Stimulated activated CD8-positive, alpha-beta memory T cell treated with anti-CD3 and anti-CD28 coated beads, Interleukin-12 subunit alpha, Interleukin-12 subunit beta, amount 100 ng/mL, for 1 hour (primary cell): Measurements from ENCODE around the gene PSEN1.

ENCODE experiments used
- DNase-seq: peaks from one replicate; pipeline ENCODE4 v3.0.0-alpha.2; 2020; ENCODE audit warnings: low read depth

The PSEN1 gene

GRCh38 chr14:73239393-73240241 is 103.3 kb downstream of the PSEN1 start:
- DNase-seq: no peak

GRCh38 chr14:73240816-73241480 is 104.6 kb downstream of the PSEN1 start:
- DNase-seq: no peak

DNA sequence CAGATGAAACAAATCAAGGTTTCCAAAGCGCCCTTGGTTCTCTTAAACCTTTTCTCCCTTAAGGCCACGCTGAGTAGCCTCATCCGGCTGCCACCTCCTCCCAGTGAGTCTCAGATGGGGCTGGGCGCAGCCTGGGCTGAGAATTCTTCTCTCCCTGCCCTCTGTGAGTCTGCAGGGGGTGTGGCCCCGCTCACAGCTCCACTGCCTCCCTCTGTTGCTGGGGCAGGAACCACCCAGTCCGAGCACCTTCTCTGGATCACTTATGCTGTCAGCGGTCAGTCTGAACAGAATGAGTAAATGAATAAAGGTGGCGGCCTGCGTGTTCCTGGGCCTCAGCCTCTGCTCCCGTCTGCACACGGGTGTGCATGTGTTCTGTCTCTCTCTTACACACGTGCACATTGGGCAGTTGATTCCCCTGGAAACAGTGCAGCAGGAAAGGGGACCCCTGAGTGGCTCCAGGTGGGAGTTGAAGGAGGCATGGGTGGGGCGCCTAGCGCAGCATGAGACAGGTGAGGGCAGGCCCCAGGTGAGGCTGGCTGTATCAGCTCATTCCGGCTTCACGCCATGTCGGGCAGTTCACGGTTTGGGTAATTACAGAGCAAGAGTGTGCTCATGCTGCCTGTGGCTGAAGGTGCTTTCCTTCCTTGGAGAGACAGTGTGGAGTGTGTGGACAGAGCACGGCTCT is 105.3 kb downstream of the PSEN1 start:
- no peak for DNase-seq

GRCh38 chr14:73242357-73242901 is 106.1 kb downstream of the PSEN1 start:
- no peak for DNase-seq

DNA sequence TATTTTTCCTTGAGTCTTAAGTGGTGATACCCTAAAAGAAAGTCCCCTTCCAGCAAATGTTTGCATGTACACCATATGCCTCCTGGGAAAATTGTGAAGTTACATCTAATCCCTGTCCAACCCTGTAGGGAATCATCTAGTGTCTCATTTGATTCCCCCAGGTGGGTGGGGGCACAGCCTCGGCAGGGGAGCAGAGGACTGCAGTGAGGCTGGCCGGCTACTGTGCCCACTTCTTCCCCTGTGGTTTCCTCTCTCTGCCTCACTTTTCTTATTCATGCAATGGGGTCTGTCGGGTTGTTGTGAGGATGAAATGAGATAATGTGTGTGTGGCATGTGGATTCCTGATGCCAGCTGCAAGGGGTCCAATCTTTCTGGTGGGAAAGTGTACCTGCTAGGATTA is 107.0 kb downstream of the PSEN1 start:
- DNase-seq: no peak

DNA sequence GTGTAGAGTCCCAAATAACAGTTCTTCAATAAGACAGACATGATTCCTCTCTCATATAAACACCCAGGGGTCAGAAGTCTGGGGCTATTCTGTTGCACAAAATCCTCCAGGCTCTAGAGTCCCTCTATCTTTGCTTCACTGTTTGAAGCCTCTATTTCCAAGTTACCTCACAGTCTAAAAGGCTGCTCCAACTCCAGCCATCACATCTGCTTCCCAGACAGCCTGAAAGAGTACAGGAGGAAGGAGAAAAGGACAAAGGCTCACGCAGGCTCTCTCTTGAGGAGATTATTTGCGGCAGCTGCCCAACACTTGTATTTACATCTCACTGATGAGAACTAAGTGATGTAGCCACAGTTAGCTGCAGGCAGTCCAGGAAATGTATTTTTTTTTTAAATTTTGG is 107.4 kb downstream of the PSEN1 start:
- DNase-seq: no peak

GRCh38 chr14:73244541-73245290 is 108.4 kb downstream of the PSEN1 start:
- DNase-seq: no peak

- peak; percentile 14 for DNase-seq
These were observed 109.4 kb downstream of the PSEN1 start for GRCh38 chr14:73245480-73246325.

- no peak for DNase-seq
These were observed 110.3 kb downstream of the PSEN1 start for GRCh38 chr14:73246387-73247150.

- DNase-seq: no peak
These were observed 112.0 kb downstream of the PSEN1 start for GRCh38 chr14:73248108-73248868.

DNA sequence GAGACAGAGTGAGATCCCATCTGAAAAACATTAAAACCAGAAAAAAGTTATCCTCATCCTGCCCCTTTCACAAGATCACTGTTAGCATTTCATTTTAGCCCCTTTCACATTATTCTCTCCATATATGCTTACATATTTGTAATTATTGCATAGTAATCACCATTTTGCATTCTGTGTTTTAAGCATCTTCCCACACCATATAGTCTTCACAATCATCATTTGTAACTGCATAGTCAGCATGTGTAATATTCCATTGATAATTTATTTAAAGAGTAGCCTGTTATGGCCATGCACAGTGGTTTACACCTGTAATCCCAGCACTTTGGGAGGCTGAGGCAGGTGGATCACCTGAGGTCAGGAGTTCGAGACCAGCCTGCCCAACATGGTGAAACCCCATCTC is 112.8 kb downstream of the PSEN1 start:
- no peak for DNase-seq

GRCh38 chr14:73249564-73250316 is 113.4 kb downstream of the PSEN1 start:
- no peak for DNase-seq

GRCh38 chr14:73250317-73250713 is 114.0 kb downstream of the PSEN1 start:
- no peak for DNase-seq

DNA sequence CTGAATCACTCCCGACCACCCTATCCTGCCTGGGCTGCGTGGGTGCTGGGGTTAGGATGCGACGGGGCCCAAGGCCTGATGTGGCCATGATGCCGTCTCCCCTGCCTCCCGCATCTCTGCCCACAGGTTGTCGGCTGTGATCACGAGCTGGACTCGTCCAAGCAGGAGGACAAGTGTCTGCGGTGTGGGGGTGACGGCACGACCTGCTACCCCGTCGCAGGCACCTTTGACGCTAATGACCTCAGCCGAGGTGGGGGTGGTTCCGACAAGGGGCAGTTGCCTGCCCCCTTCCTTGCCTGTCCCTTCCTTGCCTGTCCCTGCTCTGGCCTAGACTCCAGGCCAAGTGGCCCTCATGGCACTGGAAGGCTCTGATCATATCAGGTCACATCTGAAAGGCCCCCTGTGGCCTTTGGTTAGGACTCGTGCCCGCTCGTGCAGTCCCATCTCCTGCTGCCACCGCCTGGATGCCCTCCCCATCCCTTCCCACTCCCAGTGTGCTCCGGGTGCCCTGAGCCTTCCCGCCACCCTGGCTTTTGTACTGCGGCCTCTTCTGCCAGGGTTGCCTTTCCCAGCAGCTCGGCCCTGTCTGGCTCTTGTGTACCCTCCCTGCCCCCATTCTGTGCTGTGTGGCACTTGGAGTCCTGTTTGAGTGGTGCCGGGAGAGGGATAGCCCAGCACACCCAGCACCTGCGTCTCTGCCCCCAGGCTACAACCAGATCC is 114.6 kb downstream of the PSEN1 start:
- DNase-seq: no peak

DNA sequence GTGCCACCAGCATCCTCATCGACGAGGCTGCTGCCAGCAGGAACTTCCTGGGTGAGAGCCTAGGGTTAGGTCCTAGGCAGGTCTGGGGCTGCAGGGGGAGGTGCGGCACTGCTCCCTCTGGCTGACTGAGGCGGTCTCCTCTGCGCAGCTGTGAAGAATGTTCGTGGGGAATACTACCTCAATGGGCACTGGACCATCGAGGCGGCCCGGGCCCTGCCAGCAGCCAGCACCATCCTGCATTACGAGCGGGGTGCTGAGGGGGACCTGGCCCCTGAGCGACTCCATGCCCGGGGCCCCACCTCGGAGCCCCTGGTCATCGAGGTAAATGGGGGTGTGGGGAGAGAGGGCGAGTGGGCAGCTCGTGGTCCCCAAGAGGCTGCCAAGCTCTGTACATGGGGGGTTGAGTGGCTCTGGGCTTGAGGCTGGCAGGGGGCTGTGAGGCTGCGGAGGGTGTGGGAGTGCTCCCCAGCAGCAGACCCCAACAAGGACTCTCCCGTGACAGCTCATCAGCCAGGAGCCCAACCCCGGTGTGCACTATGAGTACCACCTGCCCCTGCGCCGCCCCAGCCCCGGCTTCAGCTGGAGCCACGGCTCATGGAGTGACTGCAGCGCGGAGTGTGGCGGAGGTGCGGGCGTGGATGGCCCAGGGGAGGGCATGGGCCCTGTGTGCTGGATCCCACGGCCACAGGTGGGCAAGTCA is 115.4 kb downstream of the PSEN1 start:
- no peak for DNase-seq

GRCh38 chr14:73252491-73253322 is 116.4 kb downstream of the PSEN1 start:
- no peak for DNase-seq

- DNase-seq: no peak
These were observed 117.0 kb downstream of the PSEN1 start for GRCh38 chr14:73253323-73253610.
